ENCODE results near the gene UBE2E2.

DNA sequence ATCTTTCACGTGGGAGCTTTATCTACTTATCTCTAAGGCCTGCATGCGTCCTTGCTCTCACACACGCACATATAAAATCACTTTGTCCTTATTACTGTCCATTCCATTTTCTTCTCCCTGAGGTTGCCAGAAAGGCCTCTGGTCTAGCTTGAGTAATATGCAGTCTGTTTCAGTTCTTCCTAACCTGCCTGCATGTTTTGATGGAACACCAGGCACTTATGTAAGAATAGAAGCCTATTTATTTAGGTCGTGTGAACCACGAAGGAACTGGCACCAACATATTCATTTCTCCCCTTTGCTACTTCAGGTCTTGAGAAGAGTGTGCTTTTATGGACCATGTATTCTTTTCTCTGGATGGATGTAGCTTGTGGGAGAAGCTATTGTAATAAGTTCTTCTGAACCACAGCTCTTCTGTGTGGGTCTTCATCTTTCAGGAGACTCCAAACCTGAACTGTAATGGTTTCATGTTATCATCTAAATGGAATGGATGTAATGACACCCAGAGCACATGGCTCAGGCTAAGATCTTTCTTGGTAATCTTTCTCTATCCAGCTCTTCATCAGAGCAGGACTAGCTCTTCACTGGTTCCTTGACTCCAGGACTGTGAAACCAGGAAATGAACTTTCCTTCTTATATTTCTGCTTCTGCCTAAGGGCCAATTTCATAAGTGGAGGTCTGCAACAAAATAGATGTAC, 53.8 kb downstream of the UBE2E2 start:
- 0 out of 2 replicates have a peak, but pooled peaks have one; percentile 45 for TF ChIP-seq GATA3 (IDR thresholded peaks at IDR 0.05; ENCODE audit: low read depth, low read length)
- TF ChIP-seq GATA2 (IDR thresholded peaks at IDR 0.05; ENCODE audit: low read depth, low read length): 0 out of 2 replicates have a peak, but pooled peaks have one; percentile 33

Measured in SH-SY5Y (cell line).